Right cardiac atrium (tissue), 5 donors: ENCODE results near the gene SHOC2. TPM values are rescaled to one million over a fixed set of nuclear protein-coding genes. Genes with fewer than 3 reads are reported as not detected.
A peak's percentile ranks its signal among the peaks of the same experiment; 100 is the strongest.

Experiments used
- ATAC-seq, 2 donors: fragments of 200-7000 bp; cut with Tn5 transposase; one replicate each; pipeline versions ENCODE4 v1.8.0 to v1.9.1; 2020; ENCODE audit warnings: moderate library complexity in 2 of 2, mild to moderate bottlenecking in 1 of 2
- DNase-seq, 3 donors: peaks; one replicate each; pipeline ENCODE4 v3.0.0-alpha.2; 2020
- H3K27ac ChIP-seq: one replicate; pipeline ENCODE4 v1.5.1; 2013; ENCODE audit warnings: mild to moderate bottlenecking, low read length, control low read depth, moderate library complexity
- H3K27me3 ChIP-seq: one replicate; pipeline ENCODE4 v1.6.1; 2013; ENCODE audit not compliant: control insufficient read depth, insufficient read depth
- H3K4me1 ChIP-seq: one replicate; pipeline ENCODE4 v1.6.1; 2013; ENCODE audit warnings: low read length; ENCODE audit not compliant: control insufficient read depth, insufficient read depth
- H3K4me3 ChIP-seq: one replicate; pipeline ENCODE4 v1.5.1; 2013; ENCODE audit warnings: low read length, control low read depth
- H3K9me3 ChIP-seq: one replicate; pipeline ENCODE4 v1.6.1; 2013; ENCODE audit warnings: low read length; ENCODE audit not compliant: control insufficient read depth
- WGBS: extraction: QIAGEN DNeasy Blood & Tissue Kit; methylation state at CpG from one replicate; pipeline ENCODE4 v1.1.7; 2013; 5-methylcytosine and 5-hydroxymethylcytosine counted together
- intact Hi-C, 4 donors: fragments of 100-400 bp; cut with DNase I; formaldehyde crosslinking; loops; one replicate each; pipeline versions ENCODE4 v1.11.0 to v1.14.0; 2022 to 2023
- polyA plus RNA-seq: library from polyadenylated mRNA; stranded (reverse); fragments of 200-250 nt; gene quantifications from one replicate; pipeline ENCODE4 v1.2.3, GENCODE V29; 2013
- total RNA-seq, 4 donors: library from RNA; stranded (reverse); fragmentation: NEBNext Ultra II Directional; extraction: Animal tissue kit (Norgen Biotek cat#: 25700); gene quantifications; one replicate each; pipeline ENCODE4 v1.2.1, GENCODE V29; 2021
- donor health status: healthy with polysubstance abuse.
- donor health status: DM: no; HTN: yes; CAD: no.
- donor health status: DM: no; HTN: no; CAD: no.
- donor health status: DM: no; HTN: yes; CAD: no; lungs with severe emphysema.
- donor health status: DM: yes; HTN: yes; CAD: no.

The SHOC2 gene
- total and polyA plus RNA-seq, 5 donors, result 24.8 to 60.7 (median 51.6) TPM

DNA sequence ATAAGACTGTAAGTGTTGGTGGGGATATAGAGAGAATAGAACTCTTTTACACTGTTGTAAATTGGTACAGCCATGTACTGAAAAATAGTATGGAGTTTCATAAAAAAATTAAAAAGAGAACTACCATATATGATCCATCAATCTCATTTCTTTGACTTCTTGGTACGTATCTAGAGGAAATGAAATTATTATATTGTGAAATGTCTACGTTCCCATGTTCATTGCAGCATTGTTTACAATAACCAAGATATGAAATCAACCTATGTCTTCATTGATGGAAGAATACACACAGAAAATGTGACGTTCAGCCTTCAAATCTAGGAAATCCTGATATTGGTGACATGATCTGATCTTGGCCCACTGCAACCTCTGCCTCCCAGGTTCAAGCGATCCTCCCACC lies 32.0 kb downstream of the SHOC2 start:
- H3K27ac ChIP-seq, result no peak overlapping the region
- ATAC-seq, result no peak
- WGBS, result 92% methylated on average over 4 of the region's 4 CpGs

DNA sequence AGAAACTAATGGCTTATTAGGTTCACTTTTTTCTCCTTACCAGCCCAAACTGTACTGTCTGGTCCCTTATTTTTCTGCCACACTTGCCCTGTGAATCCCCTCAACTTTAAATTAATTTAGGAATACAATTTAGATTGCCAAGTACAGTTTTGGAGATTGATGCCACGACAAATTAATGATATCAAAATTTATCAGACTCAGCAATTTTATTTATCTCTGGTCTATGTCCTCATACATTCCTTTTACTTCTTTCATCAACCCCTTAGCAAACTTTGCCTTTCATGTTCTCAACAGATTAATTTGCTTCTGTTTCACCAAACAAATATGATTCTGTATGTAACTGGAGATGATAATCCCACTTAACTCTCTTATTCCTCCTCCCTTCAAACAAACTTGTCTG lies 38.2 kb downstream of the SHOC2 start:
- WGBS, result 22% methylated on average over 1 of the region's 1 CpG
- intact Hi-C loops, result no loop called here
- Histone ChIP-seq H3K4me1 (peaks cover 1% of the 10 kb centered on the region), H3K27ac (no peak overlapping the region), H3K27me3 (no peaks in the 10 kb centered on the region), H3K9me3 (no peaks in the 10 kb centered on the region), H3K4me3 (no peak overlapping the region)
- no peak for ATAC-seq
- no peak for DNase-seq

More for the DNA sequence above, 32.0 kb downstream of the SHOC2 start:
- Histone ChIP-seq H3K27me3 (no peaks in the 10 kb centered on the region), H3K4me1 (peaks cover 5% of the 10 kb centered on the region), H3K4me3 (no peak overlapping the region), H3K9me3 (no peaks in the 10 kb centered on the region)
- intact Hi-C loops, result no loop called here
- no peak for DNase-seq

DNA sequence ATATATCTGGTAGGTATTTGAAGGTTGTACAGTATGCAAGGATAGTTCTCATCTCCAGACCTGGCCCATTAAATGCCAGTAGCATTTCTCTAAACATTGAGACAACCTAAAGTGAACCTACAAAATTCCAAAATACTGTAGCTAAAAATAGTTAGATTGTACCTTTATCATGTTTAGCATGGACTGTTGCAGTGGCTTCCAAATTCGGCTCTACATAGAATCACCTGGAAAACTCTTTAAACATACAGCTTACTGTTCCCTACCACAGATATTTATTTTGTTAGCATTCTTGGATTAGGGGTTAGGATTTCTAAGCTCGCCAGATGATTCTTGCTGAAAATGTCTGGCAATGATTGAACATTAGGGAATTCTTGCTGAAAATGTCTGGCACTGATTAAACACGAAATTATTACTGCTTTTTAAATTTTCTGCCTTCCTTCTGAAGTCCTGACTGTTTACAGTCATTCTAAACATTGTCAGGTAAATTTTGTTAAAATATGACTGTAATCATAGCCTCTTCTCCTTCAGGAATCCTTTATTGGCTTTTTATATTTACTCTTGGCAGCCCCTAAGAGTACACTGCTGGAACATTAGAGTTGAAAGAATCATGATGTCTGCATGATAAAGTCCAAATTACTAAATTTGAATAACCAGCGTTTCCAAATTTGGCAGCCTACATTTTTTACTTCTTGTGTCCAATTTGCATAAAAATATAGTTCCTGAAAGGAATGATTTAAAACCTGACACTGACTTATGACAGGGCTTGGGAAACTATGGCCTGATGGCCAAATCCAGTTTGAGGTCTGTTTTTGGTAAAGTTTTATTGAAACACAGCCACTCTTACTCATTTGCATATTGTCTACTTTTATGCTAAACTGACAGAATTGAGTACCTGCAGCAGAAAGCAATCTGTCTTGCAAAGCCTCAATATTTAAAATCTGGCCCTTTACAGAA lies 40.3 kb downstream of the SHOC2 start:
- Histone ChIP-seq H3K4me3 (no peak overlapping the region), H3K27ac (no peak overlapping the region), H3K4me1 (peaks cover 1% of the 10 kb centered on the region), H3K27me3 (no peaks in the 10 kb centered on the region), H3K9me3 (no peaks in the 10 kb centered on the region)
- intact Hi-C loops, result no loop called here
- WGBS, result 37% methylated on average over 4 of the region's 4 CpGs
- ATAC-seq (peak in 1 of 2 donors; percentile 38), DNase-seq (no peak)

DNA sequence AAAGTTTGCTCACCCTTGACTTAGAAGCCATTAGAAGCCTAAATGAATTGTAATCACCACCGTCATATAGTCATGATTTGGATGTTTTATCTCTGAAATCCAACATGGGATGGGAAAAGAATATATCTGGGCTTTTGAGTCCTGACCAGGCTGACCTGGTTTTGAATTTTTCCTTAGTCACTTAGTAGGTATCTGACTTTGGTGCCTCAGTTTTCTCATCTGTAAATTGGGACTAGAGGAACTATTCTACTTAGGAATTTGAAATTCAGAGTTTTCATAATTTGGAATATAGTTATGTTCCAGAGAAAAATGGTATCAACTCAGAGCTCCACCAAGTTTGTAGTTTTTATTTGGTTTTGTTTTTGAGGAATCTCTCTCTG lies 40.9 kb downstream of the SHOC2 start:
- ATAC-seq (no peak), DNase-seq (no peak)
- H3K27ac ChIP-seq, result no peak overlapping the region
- 98% methylated on average over 1 of the region's 1 CpG for WGBS
- no peaks in the 10 kb centered on the region for H3K4me1 ChIP-seq
- H3K4me3 ChIP-seq, result no peak overlapping the region
- H3K9me3 ChIP-seq, result no peaks in the 10 kb centered on the region
- no peaks in the 10 kb centered on the region for H3K27me3 ChIP-seq
- intact Hi-C loops, result no loop called here

DNA sequence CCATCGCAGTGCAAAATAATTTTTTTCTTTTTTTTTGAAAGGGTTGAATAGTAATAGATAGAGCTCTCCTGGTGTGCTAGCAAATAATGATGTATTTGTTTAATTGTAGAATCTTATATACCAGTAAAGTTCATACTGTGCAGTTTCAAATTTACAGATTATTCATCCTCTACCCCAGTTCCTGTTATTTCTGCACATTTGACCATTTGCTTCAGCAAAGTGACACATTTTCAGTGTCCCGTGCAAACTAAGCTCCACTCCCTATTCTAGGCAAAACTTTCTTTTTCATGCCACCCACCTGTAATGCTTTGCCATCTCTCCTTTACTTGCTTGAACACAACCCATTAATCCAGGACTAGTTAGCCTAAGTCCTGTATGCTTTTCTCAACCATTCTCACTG lies 43.0 kb downstream of the SHOC2 start:
- intact Hi-C loops, result no loop called here
- Histone ChIP-seq H3K27me3 (no peaks in the 10 kb centered on the region), H3K9me3 (no peaks in the 10 kb centered on the region), H3K4me3 (no peak overlapping the region), H3K27ac (no peak overlapping the region), H3K4me1 (no peaks in the 10 kb centered on the region)
- 74% methylated on average over 2 of the region's 2 CpGs for WGBS
- ATAC-seq (no peak), DNase-seq (no peak)

DNA sequence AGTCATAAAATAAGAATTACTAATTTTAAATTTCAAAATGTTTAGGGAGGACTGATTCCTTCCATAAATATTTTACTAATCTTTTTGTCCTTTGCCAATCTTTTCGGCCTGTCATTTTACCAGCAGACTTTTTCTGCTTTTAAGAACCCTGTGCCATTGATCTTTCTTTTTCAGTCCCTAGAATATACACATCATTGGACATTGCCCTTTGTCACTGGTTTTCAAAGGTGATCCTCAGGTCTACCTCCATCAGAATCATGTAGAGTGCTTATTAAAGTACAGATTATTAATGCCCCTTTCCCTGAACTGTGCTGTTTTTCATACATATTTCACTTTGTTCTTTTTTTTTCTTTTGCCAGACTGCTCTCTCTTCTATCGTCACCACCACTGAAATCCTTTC lies 43.8 kb downstream of the SHOC2 start:
- Histone ChIP-seq H3K27ac (no peak overlapping the region), H3K27me3 (no peaks in the 10 kb centered on the region), H3K4me3 (no peak overlapping the region), H3K9me3 (no peaks in the 10 kb centered on the region), H3K4me1 (no peaks in the 10 kb centered on the region)
- DNase-seq, result no peak
- intact Hi-C loops, result no loop called here
- ATAC-seq, result no peak
- WGBS, result 65% methylated on average over 2 of the region's 2 CpGs

DNA sequence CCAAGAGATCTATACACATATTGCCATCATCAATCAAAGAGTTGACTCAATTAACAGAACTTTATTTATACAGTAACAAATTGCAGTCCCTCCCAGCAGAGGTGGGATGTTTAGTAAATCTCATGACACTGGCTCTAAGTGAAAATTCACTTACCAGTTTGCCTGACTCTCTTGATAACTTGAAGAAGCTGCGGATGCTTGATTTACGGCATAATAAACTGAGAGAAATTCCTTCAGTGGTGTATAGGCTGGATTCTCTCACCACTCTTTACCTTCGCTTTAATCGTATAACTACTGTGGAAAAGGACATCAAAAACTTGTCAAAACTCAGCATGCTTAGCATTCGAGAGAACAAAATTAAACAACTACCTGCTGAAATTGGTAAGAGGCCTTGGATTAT lies 45.3 kb downstream of the SHOC2 start:
- ATAC-seq, result no peak
- intact Hi-C loops, result no loop called here
- WGBS, result 96% methylated on average over 5 of the region's 5 CpGs
- H3K4me1 ChIP-seq, result no peaks in the 10 kb centered on the region
- no peak for DNase-seq
- no peaks in the 10 kb centered on the region for H3K27me3 ChIP-seq
- no peak overlapping the region for H3K27ac ChIP-seq
- no peaks in the 10 kb centered on the region for H3K9me3 ChIP-seq
- no peak overlapping the region for H3K4me3 ChIP-seq

DNA sequence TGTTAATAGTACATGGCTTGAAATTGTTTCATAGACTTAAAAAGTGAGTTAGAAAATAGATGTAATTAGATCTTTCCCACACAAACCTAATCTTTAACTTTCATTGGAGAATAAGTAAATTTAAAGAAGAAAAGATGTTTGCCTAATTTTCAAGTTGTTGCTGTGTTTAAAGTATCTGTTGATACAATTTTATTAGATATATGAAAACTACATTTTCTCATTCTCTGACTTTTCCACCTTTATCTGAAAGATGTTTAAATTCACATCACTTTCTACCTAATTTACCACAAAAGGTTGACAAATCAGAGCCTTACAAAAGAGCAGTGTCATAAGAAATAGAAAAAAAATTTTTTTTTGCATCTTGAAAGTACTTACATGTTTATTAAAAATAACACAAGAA lies 45.8 kb downstream of the SHOC2 start:
- no peak overlapping the region for H3K4me3 ChIP-seq
- no peaks in the 10 kb centered on the region for H3K4me1 ChIP-seq
- no peak for ATAC-seq
- intact Hi-C loops, result no loop called here
- H3K27ac ChIP-seq, result no peak overlapping the region
- no peaks in the 10 kb centered on the region for H3K9me3 ChIP-seq
- DNase-seq, result no peak
- no peaks in the 10 kb centered on the region for H3K27me3 ChIP-seq

DNA sequence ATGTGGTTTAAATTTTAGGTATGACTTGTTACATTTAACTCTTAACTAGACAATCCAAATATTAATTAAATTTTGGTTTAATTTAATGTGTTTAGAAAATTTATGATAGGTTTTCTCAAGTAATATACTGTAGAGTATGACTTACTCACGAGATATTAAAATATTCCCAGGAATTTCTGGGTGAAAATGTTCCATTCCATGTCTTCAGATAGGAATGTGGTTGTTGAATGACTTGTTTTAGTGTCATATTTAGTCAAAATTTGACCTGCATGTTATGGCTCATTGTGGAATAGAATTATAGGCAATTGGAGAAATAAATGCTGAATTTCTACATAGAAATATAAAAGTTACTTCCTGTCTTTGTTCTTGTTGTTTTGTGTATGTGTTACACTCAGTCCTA lies 46.7 kb downstream of the SHOC2 start:
- DNase-seq (no peak), ATAC-seq (no peak)
- Histone ChIP-seq H3K27me3 (no peaks in the 10 kb centered on the region), H3K4me1 (no peaks in the 10 kb centered on the region), H3K4me3 (no peak overlapping the region), H3K9me3 (no peaks in the 10 kb centered on the region), H3K27ac (no peak overlapping the region)
- WGBS, result 88% methylated on average over 1 of the region's 1 CpG
- intact Hi-C loops, result no loop called here

DNA sequence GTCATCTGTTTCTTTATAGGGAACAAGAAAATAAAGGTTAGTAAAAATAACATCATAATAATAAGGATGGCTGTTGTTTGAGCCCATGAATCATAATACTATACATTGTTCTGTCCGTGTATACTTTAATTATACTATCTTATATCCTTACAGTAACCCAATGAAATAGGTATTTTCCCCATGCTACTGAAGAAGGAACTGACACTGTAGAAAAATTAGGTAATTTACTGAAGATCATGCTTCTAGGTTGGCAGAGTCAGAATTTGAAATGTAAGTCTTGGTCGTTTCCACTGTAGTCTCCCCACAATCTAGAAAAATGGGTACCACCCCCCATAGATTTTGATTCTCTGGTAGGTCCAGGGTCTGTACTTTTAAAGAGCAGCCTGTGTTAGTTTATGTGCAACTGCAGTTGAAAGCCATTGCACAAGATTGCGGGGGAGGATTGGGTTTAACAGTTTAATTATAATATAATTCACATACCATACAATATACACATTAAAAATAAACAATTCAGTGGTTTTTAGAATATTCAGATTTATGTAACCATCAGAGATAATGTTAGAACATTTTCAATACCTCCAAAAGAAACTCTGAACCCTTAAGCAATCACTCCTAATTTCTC lies 47.7 kb downstream of the SHOC2 start:
- no peak overlapping the region for H3K4me3 ChIP-seq
- H3K9me3 ChIP-seq, result no peaks in the 10 kb centered on the region
- no peak overlapping the region for H3K27ac ChIP-seq
- no peak for ATAC-seq
- H3K27me3 ChIP-seq, result no peaks in the 10 kb centered on the region
- intact Hi-C loops, result no loop called here
- DNase-seq, result no peak
- WGBS, result 78% methylated on average over 3 of the region's 3 CpGs
- no peaks in the 10 kb centered on the region for H3K4me1 ChIP-seq

DNA sequence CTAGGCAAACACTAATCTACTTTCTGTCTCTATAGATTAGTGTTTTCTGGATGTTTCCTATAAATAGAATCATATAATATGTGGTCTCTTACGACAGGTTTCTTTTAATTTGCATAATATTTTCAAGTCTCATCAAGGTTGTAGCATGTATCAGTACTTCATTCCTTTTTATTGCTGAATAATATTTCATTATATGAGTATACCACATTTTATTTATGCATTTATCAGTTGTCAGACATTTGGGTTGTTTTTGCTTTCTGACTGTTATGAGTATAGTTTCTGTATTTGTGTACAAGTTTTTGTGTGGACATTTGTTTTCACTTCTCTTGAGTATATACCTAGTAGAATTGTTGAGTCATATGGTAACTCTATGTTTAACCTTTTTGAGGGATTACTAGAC lies 48.2 kb downstream of the SHOC2 start:
- ATAC-seq (no peak), DNase-seq (no peak)
- Histone ChIP-seq H3K27ac (no peak overlapping the region), H3K4me1 (no peaks in the 10 kb centered on the region), H3K27me3 (no peaks in the 10 kb centered on the region), H3K9me3 (no peaks in the 10 kb centered on the region), H3K4me3 (no peak overlapping the region)
- 0% methylated on average over 1 of the region's 1 CpG for WGBS
- intact Hi-C loops, result no loop called here
